ENCODE data around the gene GP2.
"Not testable (repeated sequence)": the region's sequence is repeated elsewhere in the genome, so short reads cannot be mapped to it uniquely, and the experiment has no call there.

Gene GP2

DNA sequence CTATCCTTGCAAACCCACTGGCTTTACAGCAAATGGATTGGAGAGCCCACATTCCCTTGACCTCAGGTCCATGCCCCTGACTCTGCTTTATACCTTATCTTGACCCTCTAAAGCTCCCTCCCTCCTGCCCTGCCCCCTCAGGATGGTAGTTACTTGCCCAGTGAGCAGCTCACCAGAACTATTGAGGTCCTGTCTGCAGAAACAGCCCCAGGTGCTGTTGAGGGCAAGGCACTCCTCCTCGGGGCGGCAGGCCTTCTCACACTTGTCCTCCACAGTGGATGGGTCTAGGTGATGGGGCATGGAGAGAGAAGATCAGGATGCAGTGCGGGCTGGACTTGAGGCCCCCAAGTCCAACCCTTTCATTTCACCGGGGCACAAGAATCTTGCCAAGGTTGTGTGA is 4.6 kb downstream of the GP2 start:
- no peak for TF ChIP-seq TAF1 (IDR thresholded peaks at IDR 0.05; ENCODE audit: borderline replicate concordance, low read depth, low read length)
- no peak for FAIRE-seq
- DNase-seq (ENCODE audit: insufficient read length): no peak

DNA sequence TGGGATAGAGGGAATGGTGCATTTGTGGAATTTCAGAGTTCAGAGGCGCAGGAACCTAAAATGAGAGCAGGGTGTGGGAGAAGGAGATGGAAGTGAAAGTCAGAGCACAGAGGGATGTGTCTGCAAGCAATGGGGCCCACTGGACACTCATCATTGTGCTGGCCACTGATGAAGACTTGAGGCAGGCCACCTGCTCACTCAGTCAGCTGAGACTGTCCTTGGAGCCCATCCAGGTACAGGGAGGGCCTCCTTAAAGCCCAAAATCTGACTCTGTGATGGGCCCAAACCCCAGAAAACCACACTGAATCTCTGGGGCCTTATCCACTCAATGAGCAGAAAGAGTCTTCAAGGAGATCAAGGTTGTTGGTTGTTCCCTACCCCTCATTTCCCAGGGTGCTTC is 5.6 kb downstream of the GP2 start:
- DNase-seq (ENCODE audit: insufficient read length) (no peak), FAIRE-seq (no peak)

DNA sequence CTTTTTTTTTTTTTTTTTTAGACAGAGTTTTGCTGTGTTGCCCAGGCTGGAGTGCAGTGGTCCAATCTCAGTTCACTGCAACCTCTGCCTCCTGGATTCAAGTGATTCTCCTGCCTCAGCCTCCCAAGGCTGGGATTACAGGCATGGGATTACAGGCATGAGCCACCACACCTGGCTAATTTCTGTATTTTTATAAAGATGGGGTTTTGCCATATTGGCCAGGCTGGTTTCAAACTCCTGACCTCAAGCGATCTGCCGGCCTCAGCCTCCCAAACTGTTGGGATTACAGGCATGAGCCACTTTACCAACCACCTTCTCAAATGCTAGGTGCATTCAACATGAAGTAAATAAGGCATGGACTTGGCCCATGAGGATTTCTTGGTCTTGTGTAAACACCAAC is 6.3 kb downstream of the GP2 start:
- DNase-seq (ENCODE audit: insufficient read length); FAIRE-seq: not testable (repeated sequence)

More for the DNA sequence above, 5.6 kb downstream of the GP2 start:
- TF ChIP-seq TAF1 (IDR thresholded peaks at IDR 0.05; ENCODE audit: borderline replicate concordance, low read depth, low read length) (no peak), POLR2A (IDR thresholded peaks at IDR 0.05; ENCODE audit: low read depth, low read length) (no peak), POLR2AphosphoS5 (IDR thresholded peaks at IDR 0.05; ENCODE audit: low read depth, low read length) (no peak)

DNA sequence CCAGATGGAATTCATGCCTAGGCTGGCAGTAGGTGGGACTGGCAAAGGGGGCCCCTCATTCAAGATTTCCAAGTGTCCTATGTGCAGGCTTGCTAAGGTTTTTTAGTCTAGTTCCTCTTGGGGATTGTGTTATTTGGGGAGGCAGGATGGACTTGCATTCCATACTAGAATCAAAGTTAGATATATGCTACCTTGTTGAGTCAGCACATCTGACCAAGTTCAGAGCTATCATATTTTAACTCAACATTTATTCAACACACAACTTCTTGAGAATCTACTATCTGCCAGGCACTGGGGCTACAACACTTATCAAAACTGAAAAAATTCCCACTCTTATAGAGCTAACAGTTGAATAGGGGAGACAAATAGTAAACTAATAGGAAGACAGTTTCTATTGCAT is 6.7 kb downstream of the GP2 start:
- FAIRE-seq: no peak

DNA sequence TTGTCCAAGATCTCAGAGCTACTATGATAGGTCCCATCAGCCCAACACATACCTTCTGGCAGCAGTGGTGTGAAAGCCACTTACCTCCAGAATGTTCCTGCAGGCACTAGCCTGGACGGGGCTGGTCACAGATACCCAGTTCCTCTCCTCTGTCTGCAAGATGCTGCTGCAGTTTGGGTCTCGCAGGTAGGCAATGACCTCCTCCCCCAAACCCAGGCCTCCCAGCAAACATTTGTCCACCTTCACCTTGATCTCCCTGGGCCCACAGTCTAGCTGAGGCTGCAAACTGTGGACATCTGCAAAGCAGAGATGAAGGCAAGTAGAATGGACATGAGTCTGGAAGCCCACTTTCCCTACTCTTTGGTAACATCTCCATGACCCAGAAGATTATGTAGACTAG is 7.1 kb downstream of the GP2 start:
- FAIRE-seq: no peak
- DNase-seq (ENCODE audit: insufficient read length): no peak
- no peak for TF ChIP-seq TAF1 (IDR thresholded peaks at IDR 0.05; ENCODE audit: borderline replicate concordance, low read depth, low read length)
- no peak for TF ChIP-seq POLR2A (IDR thresholded peaks at IDR 0.05; ENCODE audit: low read depth, low read length)
- no peak for TF ChIP-seq POLR2AphosphoS5 (IDR thresholded peaks at IDR 0.05; ENCODE audit: low read depth, low read length)

More for the DNA sequence above, 6.7 kb downstream of the GP2 start:
- TF ChIP-seq POLR2A (IDR thresholded peaks at IDR 0.05; ENCODE audit: low read depth, low read length) (no peak), TAF1 (IDR thresholded peaks at IDR 0.05; ENCODE audit: borderline replicate concordance, low read depth, low read length) (no peak), POLR2AphosphoS5 (IDR thresholded peaks at IDR 0.05; ENCODE audit: low read depth, low read length) (no peak)
- DNase-seq (ENCODE audit: insufficient read length): no peak

DNA sequence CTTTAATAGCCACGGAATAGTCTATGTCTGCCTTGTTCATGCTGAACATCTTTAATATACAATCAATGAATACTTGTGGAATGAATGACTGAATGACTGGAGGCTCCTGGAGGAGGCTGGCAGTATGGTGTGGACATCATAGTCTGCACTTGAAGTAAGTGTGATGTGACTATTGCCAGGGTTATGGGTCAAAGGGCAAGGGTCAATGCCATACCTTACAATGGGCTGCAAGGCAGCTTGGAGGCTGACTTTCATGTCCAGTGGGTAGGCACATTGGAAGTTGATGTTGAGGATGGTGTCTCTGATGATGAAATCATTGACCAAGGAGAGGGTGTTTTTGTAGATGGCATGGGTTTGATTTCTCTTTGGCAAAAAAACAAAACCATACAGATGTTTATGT is 7.9 kb downstream of the GP2 start:
- no peak for TF ChIP-seq POLR2A (IDR thresholded peaks at IDR 0.05; ENCODE audit: low read depth, low read length)
- FAIRE-seq (no peak), DNase-seq (ENCODE audit: insufficient read length) (no peak)

DNA sequence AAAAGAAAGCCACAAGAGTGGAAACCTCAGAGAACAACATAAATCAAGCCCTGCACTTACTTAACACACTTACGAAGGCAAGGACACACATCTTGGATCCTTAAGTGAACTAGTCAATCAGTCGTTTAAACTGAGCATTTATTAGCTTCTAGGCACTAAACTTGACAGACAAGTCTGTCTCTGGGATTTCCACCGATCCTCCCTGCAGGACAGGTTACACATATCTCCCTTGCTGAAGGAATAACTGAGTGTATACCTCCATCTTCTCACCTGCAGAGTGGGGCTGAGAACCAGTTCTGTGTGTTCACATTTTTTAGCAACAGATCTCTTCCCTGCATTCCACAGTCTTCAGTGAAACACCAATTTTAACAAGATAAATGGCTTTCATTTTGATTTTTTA is 8.9 kb downstream of the GP2 start:
- no peak for TF ChIP-seq TAF1 (IDR thresholded peaks at IDR 0.05; ENCODE audit: borderline replicate concordance, low read depth, low read length)
- TF ChIP-seq POLR2AphosphoS5 (IDR thresholded peaks at IDR 0.05; ENCODE audit: low read depth, low read length): no peak
- FAIRE-seq (no peak), DNase-seq (ENCODE audit: insufficient read length) (no peak)

DNA sequence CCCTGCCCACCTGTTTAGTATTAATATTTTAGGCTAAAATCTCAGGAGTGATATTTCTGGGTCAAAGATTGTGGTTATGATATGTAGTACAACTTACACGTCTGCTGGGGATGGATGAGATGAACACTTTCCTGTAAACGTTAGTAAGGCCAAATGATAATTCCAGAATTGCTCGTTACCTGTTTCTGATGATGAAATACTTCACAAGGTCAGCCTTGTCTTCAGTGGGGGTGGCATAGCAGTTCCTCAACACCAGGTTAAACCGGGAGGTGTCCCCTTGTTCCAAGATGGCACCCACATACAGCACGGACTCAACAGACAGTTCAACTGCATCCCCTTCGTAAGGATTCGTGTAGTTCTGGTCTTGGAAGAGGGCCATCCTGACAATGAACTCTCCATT is 9.3 kb downstream of the GP2 start:
- TF ChIP-seq POLR2AphosphoS5 (IDR thresholded peaks at IDR 0.05; ENCODE audit: low read depth, low read length): no peak
- no peak for TF ChIP-seq POLR2A (IDR thresholded peaks at IDR 0.05; ENCODE audit: low read depth, low read length)
- TF ChIP-seq TAF1 (IDR thresholded peaks at IDR 0.05; ENCODE audit: borderline replicate concordance, low read depth, low read length): no peak
- FAIRE-seq (no peak), DNase-seq (ENCODE audit: insufficient read length) (no peak)

DNA sequence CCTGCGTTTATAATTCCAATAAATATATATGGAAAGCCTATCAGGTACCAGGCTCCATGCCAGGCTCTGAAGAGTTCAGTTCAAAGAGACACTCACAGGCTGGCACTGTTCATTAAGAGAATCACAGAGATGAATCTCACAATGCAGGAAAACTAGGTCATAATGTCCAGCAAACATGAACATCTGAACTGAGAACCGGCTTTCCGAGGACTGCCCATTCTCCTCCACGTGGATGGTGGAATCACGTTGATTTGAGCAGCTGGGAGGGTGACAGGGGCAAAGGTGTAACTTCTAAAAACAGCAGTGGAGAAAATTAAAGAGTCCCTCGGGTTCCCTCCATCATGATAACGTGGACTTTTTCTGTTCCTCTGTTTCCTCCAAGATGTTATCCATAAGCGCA is 10.2 kb downstream of the GP2 start:
- FAIRE-seq (no peak), DNase-seq (ENCODE audit: insufficient read length) (no peak)
- TF ChIP-seq POLR2AphosphoS5 (IDR thresholded peaks at IDR 0.05; ENCODE audit: low read depth, low read length) (no peak), TAF1 (IDR thresholded peaks at IDR 0.05; ENCODE audit: borderline replicate concordance, low read depth, low read length) (no peak), POLR2A (IDR thresholded peaks at IDR 0.05; ENCODE audit: low read depth, low read length) (no peak)

DNA sequence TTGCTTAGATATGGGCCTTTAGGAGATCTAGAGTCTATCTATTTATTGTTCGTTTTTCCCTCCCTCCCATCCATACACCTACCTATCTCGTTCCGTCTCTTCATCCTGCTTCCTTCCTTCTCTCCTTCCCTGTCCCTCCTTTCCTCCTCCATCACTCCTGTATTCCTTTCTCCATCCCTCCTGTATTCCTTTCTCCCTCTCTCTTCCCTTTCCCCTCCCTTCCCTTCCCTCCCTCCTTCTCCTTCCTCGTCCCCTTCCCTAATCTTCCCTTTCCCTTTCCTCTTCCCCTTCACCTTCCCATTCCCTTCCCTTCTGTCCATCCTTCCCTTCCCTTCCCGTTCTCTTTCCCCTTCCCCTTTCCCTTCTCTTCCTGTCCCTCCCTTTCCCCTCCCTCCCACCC is 10.6 kb downstream of the GP2 start:
- no peak for DNase-seq (ENCODE audit: insufficient read length)
- no peak for FAIRE-seq
- no peak for TF ChIP-seq POLR2A (IDR thresholded peaks at IDR 0.05; ENCODE audit: low read depth, low read length)
- TF ChIP-seq TAF1 (IDR thresholded peaks at IDR 0.05; ENCODE audit: borderline replicate concordance, low read depth, low read length): no peak
- no peak for TF ChIP-seq POLR2AphosphoS5 (IDR thresholded peaks at IDR 0.05; ENCODE audit: low read depth, low read length)

DNA sequence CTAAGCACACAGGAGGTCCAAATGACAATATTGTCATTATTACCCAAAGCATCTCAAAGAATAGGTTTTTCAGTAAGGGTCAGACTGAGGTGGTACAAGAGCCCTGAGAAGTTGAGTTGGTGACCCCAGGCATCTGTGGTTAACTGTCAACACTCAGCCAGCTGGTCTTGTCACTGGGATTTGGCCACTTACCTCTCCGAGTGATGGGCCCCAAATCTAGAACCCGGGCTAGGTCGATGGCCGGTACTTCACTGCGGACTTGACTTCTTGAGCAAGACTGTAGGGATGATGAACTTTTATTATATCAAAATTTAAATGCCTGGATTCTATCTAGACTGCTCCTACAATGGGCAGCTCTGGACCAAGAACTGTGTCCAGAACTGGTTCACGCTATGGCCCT is 11.5 kb downstream of the GP2 start:
- FAIRE-seq (no peak), DNase-seq (ENCODE audit: insufficient read length) (no peak)
- no peak for TF ChIP-seq POLR2AphosphoS5 (IDR thresholded peaks at IDR 0.05; ENCODE audit: low read depth, low read length)
- no peak for TF ChIP-seq TAF1 (IDR thresholded peaks at IDR 0.05; ENCODE audit: borderline replicate concordance, low read depth, low read length)
- no peak for TF ChIP-seq POLR2A (IDR thresholded peaks at IDR 0.05; ENCODE audit: low read depth, low read length)

DNA sequence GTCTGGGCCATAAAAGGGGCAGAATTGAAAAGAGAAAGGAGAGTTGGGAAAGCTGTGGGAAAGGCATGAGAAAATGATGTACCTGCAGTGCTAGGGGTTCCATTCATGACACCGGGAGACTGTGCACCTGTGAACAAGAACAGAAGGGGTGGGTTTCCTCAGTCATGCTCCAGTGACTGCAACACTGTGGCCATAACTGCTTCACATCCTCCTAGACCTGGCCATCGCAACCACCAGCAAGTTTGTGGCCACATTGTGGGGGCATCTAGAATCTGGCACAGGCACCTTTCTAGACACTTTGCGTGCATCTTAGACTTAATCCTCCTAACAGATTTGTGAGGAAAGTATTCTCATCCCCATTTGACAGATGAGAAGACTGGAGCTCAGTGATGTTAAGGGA is 12.7 kb downstream of the GP2 start:
- no peak for TF ChIP-seq POLR2A (IDR thresholded peaks at IDR 0.05; ENCODE audit: low read depth, low read length)
- TF ChIP-seq POLR2AphosphoS5 (IDR thresholded peaks at IDR 0.05; ENCODE audit: low read depth, low read length): no peak
- no peak for TF ChIP-seq TAF1 (IDR thresholded peaks at IDR 0.05; ENCODE audit: borderline replicate concordance, low read depth, low read length)
- DNase-seq (ENCODE audit: insufficient read length): no peak

DNA sequence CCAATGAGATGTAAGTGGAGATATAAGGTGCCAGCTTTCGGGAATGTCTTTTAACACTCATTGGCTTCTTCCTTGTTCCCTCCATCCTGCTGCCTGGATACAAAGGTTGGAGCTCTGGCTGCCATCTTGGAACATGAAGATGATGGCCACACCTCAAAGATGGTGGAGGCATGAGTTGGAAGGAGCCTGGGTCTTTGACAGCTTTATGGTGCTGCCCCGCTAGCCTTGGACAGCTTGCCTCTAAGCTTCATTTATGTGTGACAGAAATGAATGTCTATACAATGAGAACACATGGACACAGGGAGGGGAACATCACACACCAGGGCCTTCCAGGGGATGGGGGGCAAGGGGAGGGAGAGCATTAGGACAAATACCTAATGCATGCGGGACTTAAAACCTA is 13.6 kb downstream of the GP2 start:
- TF ChIP-seq POLR2AphosphoS5 (IDR thresholded peaks at IDR 0.05; ENCODE audit: low read depth, low read length) (no peak), TAF1 (IDR thresholded peaks at IDR 0.05; ENCODE audit: borderline replicate concordance, low read depth, low read length) (no peak), POLR2A (IDR thresholded peaks at IDR 0.05; ENCODE audit: low read depth, low read length) (no peak)
- DNase-seq (ENCODE audit: insufficient read length): no peak
- FAIRE-seq: no peak

More for the DNA sequence above, 12.7 kb downstream of the GP2 start:
- FAIRE-seq: no peak

DNA sequence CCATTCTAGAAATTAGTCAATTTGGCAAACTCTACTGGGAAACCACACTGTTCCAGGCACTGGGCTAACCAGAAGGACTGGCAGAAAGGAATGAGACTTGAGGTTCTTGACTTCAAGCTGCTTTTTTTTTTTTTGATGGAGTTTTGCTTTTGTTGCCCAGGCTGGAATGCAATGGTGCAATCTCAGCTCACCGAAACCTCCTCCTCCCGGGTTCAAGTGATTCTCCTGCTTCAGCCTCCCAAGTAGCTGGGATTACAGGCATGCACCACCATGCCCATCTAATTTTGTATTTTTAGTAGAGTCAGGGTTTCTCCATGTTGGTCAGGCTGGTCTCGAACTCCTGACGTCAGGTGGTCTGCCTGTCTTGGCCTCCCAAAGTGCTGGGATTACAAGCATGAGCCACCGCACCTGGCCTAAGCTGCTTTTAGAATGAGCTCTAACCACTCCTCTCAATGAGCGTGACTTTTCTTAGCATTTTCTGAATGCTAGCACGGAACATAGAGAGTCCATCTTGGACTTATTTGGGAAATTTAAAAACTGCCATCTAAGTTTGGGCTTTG is 14.7 kb downstream of the GP2 start:
- DNase-seq (ENCODE audit: insufficient read length); FAIRE-seq: not testable (repeated sequence)

Measured in GM12892 (cell line).